GM13977 (cell line): ENCODE results near the gene MARCHF7.
"Not testable (repeated sequence)": the region's sequence is repeated elsewhere in the genome, so short reads cannot be mapped to it uniquely, and the experiment has no call there.

Experiments
- DNase-seq: peaks from one replicate; pipeline ENCODE4 v3.0.0; 2012; ENCODE audit warnings: low spot score
- in situ Hi-C: fragments of 300-500 bp; cut with MboI; formaldehyde crosslinking; loops from one replicate; pipeline ENCODE4 v1.12.0; 2022; ENCODE audit warnings: low sequenced_read_pairs, low pct_unique_long_range_greater_than_20kb, mixed read lengths, inconsistent platforms; ENCODE audit not compliant: unreplicated experiment
- TF ChIP-seq, protein P1 (sequence below): IDR thresholded peaks from 2 replicates; pipeline ENCODE4 v1.5.1; 2012; ENCODE audit warnings: mild to moderate bottlenecking, control low read depth; ENCODE audit not compliant: insufficient read depth; ENCODE audit errors: extremely low read depth, missing control alignments

The MARCHF7 gene

DNA sequence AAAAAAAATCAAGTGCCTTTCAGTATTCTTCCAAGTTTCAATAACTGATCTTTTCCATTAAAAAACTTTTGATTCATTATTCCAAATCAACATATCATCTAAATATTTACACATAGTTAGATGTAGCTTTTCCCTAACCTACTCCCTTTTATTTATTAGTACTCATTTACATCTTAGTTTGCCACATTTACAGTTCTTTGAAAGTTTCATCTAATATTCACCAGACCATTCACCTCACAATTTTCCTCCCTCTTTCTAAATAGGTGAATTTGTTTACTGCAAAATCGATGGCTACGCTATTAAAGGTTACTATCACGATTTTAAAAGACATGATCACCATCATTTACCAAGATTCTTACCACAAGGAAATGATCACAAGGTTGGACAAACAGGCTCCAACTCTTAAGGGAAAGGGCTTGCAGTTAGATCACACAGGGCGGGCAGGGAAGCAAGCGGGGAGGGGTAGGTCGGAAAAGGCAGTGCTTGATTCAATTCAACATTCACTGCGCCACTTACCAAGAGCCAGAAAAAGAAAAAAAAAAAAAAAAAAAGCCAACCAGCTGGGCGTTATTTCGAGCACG is 654 bp upstream of the MARCHF7 start:
- DNase-seq = no peak
- in situ Hi-C loops = no loop called here
- TF ChIP-seq, protein P1, sequence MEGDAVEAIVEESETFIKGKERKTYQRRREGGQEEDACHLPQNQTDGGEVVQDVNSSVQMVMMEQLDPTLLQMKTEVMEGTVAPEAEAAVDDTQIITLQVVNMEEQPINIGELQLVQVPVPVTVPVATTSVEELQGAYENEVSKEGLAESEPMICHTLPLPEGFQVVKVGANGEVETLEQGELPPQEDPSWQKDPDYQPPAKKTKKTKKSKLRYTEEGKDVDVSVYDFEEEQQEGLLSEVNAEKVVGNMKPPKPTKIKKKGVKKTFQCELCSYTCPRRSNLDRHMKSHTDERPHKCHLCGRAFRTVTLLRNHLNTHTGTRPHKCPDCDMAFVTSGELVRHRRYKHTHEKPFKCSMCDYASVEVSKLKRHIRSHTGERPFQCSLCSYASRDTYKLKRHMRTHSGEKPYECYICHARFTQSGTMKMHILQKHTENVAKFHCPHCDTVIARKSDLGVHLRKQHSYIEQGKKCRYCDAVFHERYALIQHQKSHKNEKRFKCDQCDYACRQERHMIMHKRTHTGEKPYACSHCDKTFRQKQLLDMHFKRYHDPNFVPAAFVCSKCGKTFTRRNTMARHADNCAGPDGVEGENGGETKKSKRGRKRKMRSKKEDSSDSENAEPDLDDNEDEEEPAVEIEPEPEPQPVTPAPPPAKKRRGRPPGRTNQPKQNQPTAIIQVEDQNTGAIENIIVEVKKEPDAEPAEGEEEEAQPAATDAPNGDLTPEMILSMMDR = no peak

DNA sequence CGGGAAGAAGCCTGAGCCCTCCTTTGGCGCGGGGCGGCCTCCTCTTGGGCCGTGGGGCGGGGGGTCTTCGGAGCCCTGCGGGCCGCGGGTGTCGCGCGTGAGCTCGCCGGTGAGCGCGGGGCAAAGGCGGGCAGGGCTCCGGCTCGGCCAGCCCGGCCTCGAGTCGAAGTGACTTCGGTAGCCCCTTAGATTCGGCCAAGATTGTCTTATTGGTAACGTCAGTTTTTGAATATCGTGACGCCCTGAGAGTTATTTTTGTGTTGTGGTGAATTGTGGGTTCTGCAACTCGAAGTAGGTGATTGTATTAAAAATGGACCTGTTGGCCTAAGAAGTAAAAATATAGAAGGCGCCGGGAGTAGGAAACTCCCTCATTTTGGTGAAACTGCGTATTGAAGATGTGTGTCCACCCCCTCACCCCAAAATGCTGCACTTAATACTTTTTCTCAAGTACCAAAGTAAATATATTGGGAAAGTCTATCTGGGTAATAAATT is 669 bp downstream of the MARCHF7 start:
- in situ Hi-C loops = no loop called here
- TF ChIP-seq, protein P1 = no peak
- DNase-seq = peak; percentile 48

DNA sequence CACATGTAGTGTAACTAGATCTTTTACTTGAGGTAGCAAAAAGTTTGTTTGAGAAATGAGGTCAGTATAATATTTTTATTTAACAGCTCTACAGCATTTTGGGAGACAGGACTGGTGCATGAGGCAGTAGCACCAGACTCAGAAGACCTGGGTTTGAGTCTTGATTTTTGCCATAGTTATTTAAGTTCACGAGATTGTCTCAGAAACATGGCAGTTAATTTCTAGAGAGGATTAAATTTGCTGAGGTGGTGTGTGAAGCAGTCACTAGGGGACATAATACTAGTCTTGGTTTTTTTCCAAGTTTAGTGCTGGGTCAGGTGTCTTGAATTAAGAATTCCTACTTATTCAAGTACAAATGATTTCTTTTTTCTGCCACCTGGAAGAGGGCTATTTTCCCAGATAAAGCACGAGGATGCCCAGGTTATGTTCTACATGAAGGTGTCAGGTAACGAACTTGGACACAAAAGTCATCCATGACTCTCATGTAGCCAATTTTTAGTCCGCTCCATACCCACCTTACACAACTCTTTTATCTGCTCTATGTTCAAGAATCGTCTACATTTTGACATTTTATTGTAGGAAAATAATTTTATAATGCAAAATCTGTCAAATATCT is 1.4 kb downstream of the MARCHF7 start:
- TF ChIP-seq, protein P1 = no peak
- peak; percentile 15 for DNase-seq
- in situ Hi-C loops = no loop called here

DNA sequence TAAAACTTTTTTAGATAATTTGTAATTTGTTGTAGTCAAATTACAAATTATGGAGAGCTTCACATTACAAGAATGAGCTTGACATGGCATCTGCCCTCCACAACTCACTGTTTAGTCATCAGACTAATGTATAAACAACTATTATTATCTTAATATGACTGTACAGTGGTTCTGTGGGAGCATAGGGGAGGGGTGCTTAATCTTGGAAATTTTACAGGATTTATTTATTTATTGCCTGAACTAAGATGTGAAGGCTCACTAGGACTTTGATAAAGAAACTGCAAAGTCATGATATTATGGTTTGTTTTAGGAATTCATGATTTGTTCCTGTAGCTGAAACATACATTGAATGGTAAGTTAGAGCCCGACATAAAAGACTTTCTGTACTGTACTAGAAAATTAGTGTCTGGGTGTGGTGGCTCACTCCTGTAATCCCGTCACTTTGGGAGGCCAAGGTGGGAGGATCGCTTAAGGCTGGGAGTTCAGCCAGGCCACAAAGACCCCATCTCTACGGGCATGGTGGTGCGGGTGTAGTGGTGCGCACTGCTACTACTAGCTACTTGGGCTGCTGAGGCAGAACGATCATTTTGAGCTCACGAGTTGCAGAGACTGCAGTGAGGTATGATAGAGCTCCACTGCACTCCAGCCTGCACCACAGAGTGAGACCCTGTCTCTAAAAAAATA is 2.1 kb downstream of the MARCHF7 start:
- DNase-seq = no peak
- TF ChIP-seq, protein P1 = no peak
- in situ Hi-C loops = no loop called here

DNA sequence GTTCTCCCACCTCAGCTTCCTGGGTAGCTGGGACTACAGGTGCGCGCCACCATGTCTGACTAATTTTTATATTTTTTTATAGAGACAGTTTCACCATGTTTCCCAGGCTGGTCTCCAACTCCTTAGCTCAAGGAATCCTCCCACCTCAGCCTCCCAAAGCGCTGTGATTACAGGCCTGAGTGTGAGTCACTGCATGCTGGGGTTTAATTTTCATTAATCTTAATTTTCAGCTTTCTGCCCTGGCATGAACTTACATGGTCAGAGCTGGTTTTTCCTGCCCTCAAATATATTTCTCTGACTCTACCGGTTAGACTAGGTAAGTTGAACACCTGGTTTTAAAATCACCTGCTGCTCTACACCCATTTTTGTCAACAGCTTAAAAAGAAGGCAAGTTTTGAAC is 3.1 kb downstream of the MARCHF7 start:
- in situ Hi-C loops = no loop called here
- DNase-seq = no peak
- TF ChIP-seq, protein P1 = no peak

DNA sequence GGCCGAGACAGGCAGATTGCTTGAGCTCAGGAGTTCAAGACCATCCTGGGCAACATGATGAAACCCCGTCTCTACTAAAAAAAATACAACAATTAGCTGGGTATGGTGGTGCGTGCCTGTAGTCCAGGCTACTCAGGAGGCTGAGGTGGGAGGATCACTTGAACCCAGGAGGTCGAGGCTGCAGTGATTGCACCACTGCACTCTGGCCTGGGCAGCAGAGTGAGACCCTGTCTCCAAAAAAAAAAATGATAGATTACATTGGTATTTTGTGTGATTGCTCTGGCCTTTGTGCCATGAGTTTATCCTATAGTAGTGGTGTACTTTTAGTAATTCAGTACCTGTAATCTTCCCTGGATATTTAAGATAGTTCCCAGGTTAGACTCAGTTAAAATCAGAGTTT is 4.1 kb downstream of the MARCHF7 start:
- in situ Hi-C loops, DNase-seq: not testable (repeated sequence)

DNA sequence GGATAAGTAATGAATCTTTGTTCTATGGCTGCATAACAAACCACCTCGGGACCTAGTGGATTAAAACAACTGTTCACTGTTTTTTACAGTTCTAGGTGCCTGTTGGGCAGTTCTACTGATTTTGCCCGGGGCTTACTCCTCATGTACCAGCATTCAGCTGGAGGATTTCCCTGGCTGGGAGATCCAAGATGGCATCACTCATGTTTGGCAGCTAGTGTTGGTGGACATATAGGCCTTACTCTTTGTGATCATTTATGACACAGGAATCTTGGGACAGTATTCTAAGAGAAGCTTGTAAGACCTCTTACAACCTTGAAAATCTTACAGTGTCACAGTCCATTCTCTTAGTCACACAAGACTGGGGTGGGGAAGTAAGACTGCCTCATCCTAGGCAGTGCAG is 4.6 kb downstream of the MARCHF7 start:
- TF ChIP-seq, protein P1 = no peak
- in situ Hi-C loops = no loop called here
- DNase-seq = no peak
